Stimulated activated CD8-positive, alpha-beta memory T cell treated with anti-CD3 and anti-CD28 coated beads, Interleukin-2, amount 100 ng/mL, for 48 hours (primary cell): ENCODE measurements around the gene PLPPR4.
"Not testable (repeated sequence)": the region's sequence is repeated elsewhere in the genome, so short reads cannot be mapped to it uniquely, and the experiment has no call there.

Experiments
- DNase-seq, 2 donors: peaks; one replicate each; pipeline ENCODE4 v3.0.0-alpha.2; 2020; ENCODE audit warnings: low read depth in 2 of 2

PLPPR4 gene

GRCh38 chr1:99269321-99269720 is 5.0 kb downstream of the PLPPR4 start:
- no peak for DNase-seq

GRCh38 chr1:99270646-99271045 is 6.4 kb downstream of the PLPPR4 start:
- DNase-seq = no peak

- DNase-seq = no peak
Observed at GRCh38 chr1:99271249-99271648, 7.0 kb downstream of the PLPPR4 start.

GRCh38 chr1:99277066-99277465 is 12.8 kb downstream of the PLPPR4 start:
- no peak for DNase-seq

- DNase-seq = no peak
Observed at GRCh38 chr1:99279525-99279924, 15.2 kb downstream of the PLPPR4 start.

- no peak for DNase-seq
Observed at GRCh38 chr1:99281105-99281504, 16.8 kb downstream of the PLPPR4 start.

- DNase-seq = no peak
Observed at GRCh38 chr1:99282536-99282935, 18.2 kb downstream of the PLPPR4 start.

GRCh38 chr1:99283521-99283920 is 19.2 kb downstream of the PLPPR4 start:
- not testable (repeated sequence) for DNase-seq

GRCh38 chr1:99292886-99293285 is 28.6 kb downstream of the PLPPR4 start:
- no peak for DNase-seq

GRCh38 chr1:99297923-99298322 is 33.6 kb downstream of the PLPPR4 start:
- DNase-seq = no peak

- no peak for DNase-seq
Observed at GRCh38 chr1:99304725-99305282, 40.5 kb downstream of the PLPPR4 start.

GRCh38 chr1:99305626-99306025 is 41.3 kb downstream of the PLPPR4 start:
- no peak for DNase-seq

- DNase-seq = no peak
Observed at GRCh38 chr1:99306056-99306455, 41.8 kb downstream of the PLPPR4 start.

- DNase-seq = no peak
Observed at GRCh38 chr1:99306644-99307043, 42.4 kb downstream of the PLPPR4 start.

- no peak for DNase-seq
Observed at GRCh38 chr1:99315305-99315704, 51.0 kb downstream of the PLPPR4 start.

- DNase-seq = no peak
Observed at GRCh38 chr1:99326215-99326949, 62.1 kb downstream of the PLPPR4 start.

GRCh38 chr1:99327357-99327756 is 63.1 kb downstream of the PLPPR4 start:
- DNase-seq = no peak

- no peak for DNase-seq
Observed at GRCh38 chr1:99328171-99328570, 63.9 kb downstream of the PLPPR4 start.

- DNase-seq = no peak
Observed at GRCh38 chr1:99331083-99331482, 66.8 kb downstream of the PLPPR4 start.

- DNase-seq = no peak
Observed at GRCh38 chr1:99331636-99332035, 67.3 kb downstream of the PLPPR4 start.

GRCh38 chr1:99332561-99332960 is 68.3 kb downstream of the PLPPR4 start:
- DNase-seq = no peak

- DNase-seq = no peak
Observed at GRCh38 chr1:99334991-99335390, 70.7 kb downstream of the PLPPR4 start.

GRCh38 chr1:99347041-99347684 is 82.9 kb downstream of the PLPPR4 start:
- no peak for DNase-seq
